ENCODE results near the gene MAML3. TPM values are rescaled to one million over a fixed set of nuclear protein-coding genes. Genes with fewer than 3 reads are reported as not detected.

The MAML3 gene
- polyA plus RNA-seq, 4 donors: 13.5 to 17.9 (median 16.5) TPM

GRCh38 chr4:139746431-139747171 lies 407.4 kb downstream of the MAML3 start:
- no peak for DNase-seq (ENCODE audit: low read depth in 4 of 4, low spot score in 3 of 4)

- no peak for DNase-seq (ENCODE audit: low read depth in 4 of 4, low spot score in 3 of 4)
Measured at GRCh38 chr4:139745111-139745639, 408.8 kb downstream of the MAML3 start.

- DNase-seq (ENCODE audit: low read depth in 4 of 4, low spot score in 3 of 4): no peak
Measured at GRCh38 chr4:139744232-139744631, 409.8 kb downstream of the MAML3 start.

- no peak for DNase-seq (ENCODE audit: low read depth in 4 of 4, low spot score in 3 of 4)
Measured at GRCh38 chr4:139743027-139743426, 411.0 kb downstream of the MAML3 start.

GRCh38 chr4:139740531-139741041 lies 413.4 kb downstream of the MAML3 start:
- DNase-seq (ENCODE audit: low read depth in 4 of 4, low spot score in 3 of 4): no peak

GRCh38 chr4:139740121-139740520 lies 413.9 kb downstream of the MAML3 start:
- DNase-seq (ENCODE audit: low read depth in 4 of 4, low spot score in 3 of 4): no peak

- no peak for DNase-seq (ENCODE audit: low read depth in 4 of 4, low spot score in 3 of 4)
Measured at GRCh38 chr4:139738846-139739613, 415.0 kb downstream of the MAML3 start.

GRCh38 chr4:139736661-139737060 lies 417.3 kb downstream of the MAML3 start:
- DNase-seq (ENCODE audit: low read depth in 4 of 4, low spot score in 3 of 4): no peak

GRCh38 chr4:139736274-139736660 lies 417.7 kb downstream of the MAML3 start:
- DNase-seq (ENCODE audit: low read depth in 4 of 4, low spot score in 3 of 4): no peak

GRCh38 chr4:139735381-139736273 lies 418.4 kb downstream of the MAML3 start:
- no peak for DNase-seq (ENCODE audit: low read depth in 4 of 4, low spot score in 3 of 4)

GRCh38 chr4:139734875-139735380 lies 419.1 kb downstream of the MAML3 start:
- DNase-seq (ENCODE audit: low read depth in 4 of 4, low spot score in 3 of 4): peak; percentile 81 to 90 (median 85)

GRCh38 chr4:139734201-139734874 lies 419.6 kb downstream of the MAML3 start:
- no peak for DNase-seq (ENCODE audit: low read depth in 4 of 4, low spot score in 3 of 4)

GRCh38 chr4:139732991-139733570 lies 420.9 kb downstream of the MAML3 start:
- DNase-seq (ENCODE audit: low read depth in 4 of 4, low spot score in 3 of 4): no peak

GRCh38 chr4:139728840-139729239 lies 425.1 kb downstream of the MAML3 start:
- DNase-seq (ENCODE audit: low read depth in 4 of 4, low spot score in 3 of 4): no peak

GRCh38 chr4:139728146-139728545 lies 425.8 kb downstream of the MAML3 start:
- DNase-seq (ENCODE audit: low read depth in 4 of 4, low spot score in 3 of 4): no peak

GRCh38 chr4:139726615-139727014 lies 427.4 kb downstream of the MAML3 start:
- DNase-seq (ENCODE audit: low read depth in 4 of 4, low spot score in 3 of 4): no peak

GRCh38 chr4:139725236-139725635 lies 428.7 kb downstream of the MAML3 start:
- DNase-seq (ENCODE audit: low read depth in 4 of 4, low spot score in 3 of 4): no peak

GRCh38 chr4:139721789-139722188 lies 432.2 kb downstream of the MAML3 start:
- DNase-seq (ENCODE audit: low read depth in 4 of 4, low spot score in 3 of 4): no peak

GRCh38 chr4:139720806-139721205 lies 433.2 kb downstream of the MAML3 start:
- DNase-seq (ENCODE audit: low read depth in 4 of 4, low spot score in 3 of 4): no peak

Measured in left renal pelvis (tissue), 4 donors.